ENCODE data around the gene PARM1.

PARM1 gene

DNA sequence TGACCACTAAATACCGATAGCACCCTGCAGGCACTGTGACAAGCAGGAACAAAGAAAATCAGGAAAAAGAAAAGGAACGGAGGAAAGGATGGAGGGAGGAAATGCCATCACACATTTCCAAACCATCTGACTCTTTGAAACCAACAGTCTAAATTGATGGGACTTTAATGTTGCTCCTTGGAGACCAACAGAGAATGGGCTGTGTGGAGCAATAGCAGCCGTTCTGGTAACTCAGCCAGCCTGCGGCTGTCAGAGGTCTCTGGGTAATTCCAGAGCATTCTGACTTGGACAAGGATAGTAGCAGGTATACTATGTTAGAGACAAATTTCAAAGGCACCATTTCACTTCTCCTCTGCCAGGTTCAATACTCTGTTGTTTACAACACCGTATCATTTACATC is 18.0 kb downstream of the PARM1 start:
- H3K9me3 Mint-ChIP-seq = no peaks in the 10 kb centered on the region
- H3K27me3 Mint-ChIP-seq = no peaks in the 10 kb centered on the region
- no peak overlapping the region for H3K27ac Mint-ChIP-seq
- no peak overlapping the region for H3K4me3 Mint-ChIP-seq
- H3K4me1 Mint-ChIP-seq = peaks cover 7% of the 10 kb centered on the region
- H3K36me3 Mint-ChIP-seq = peaks cover 8% of the 10 kb centered on the region
- DNase-seq (ENCODE audit: low spot score in 2 of 2) (no peak), ATAC-seq (ENCODE audit: low read depth) (no peak)

DNA sequence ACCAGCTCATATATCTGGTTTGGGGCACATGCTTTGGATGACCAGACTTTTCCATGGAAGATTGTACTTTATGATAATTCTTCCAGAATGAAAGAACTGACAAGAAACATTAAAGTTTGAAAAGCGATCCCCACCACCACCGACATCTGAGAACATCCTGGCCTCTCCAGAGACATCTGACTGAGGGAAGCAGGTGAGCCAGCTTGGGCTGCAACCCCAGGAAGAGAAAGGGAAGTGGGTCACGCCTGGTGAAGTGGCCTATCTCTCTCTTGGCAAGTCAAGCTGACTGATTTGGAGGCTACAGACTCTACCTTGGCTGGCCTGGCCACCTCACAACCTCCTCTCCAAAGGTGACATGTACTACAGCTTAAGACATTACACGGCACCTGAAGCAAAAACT is 20.7 kb downstream of the PARM1 start:
- Mint-ChIP-seq H3K36me3 (peaks cover 8% of the 10 kb centered on the region), H3K27ac (no peak overlapping the region), H3K4me1 (peaks cover 4% of the 10 kb centered on the region), H3K9me3 (no peaks in the 10 kb centered on the region), H3K27me3 (no peaks in the 10 kb centered on the region), H3K4me3 (no peak overlapping the region)
- no peak for DNase-seq (ENCODE audit: low spot score in 2 of 2)
- no peak for ATAC-seq (ENCODE audit: low read depth)

DNA sequence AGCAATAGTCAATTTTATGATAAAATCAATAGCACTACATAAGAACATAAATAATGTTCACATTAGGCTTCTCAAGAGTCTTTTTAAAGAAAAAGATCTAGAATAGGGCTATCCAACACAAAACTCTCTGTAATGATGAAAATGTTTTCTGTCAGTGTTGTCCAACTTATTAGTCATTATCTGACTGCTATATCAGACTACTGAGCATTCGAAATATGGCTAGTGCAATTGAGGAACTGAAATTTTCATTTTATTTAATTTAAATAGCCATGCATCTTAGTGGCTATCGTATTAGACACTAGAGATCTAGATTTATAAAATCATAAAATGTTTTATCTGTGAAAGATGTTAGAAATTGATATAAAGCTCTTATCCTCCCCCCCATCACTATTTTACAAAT is 26.0 kb downstream of the PARM1 start:
- Mint-ChIP-seq H3K4me1 (no peaks in the 10 kb centered on the region), H3K36me3 (peaks cover 18% of the 10 kb centered on the region), H3K4me3 (no peak overlapping the region), H3K27me3 (no peaks in the 10 kb centered on the region), H3K9me3 (peaks cover 9% of the 10 kb centered on the region), H3K27ac (no peak overlapping the region)
- DNase-seq (ENCODE audit: low spot score in 2 of 2) (no peak), ATAC-seq (ENCODE audit: low read depth) (no peak)

DNA sequence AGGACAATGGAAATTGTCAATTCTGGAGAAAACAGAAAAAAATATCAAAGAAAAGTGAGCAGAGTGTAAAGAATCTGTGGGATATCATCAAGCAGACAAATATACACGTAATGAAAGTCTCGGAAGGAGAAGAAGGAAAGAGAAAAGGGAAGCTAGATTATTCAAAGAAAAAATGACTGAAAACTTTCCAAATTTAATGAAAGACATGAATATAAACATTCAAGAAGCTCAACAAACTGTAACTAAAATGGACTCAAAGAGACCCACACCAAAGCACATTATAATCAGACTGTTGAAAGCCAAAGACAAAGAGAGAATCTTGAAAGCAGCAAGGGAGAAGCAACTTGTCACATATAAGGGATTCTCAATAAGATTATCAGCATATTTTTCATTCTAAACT is 28.3 kb downstream of the PARM1 start:
- Mint-ChIP-seq H3K27ac (no peak overlapping the region), H3K4me3 (no peak overlapping the region), H3K9me3 (peaks cover 9% of the 10 kb centered on the region), H3K27me3 (no peaks in the 10 kb centered on the region), H3K4me1 (peaks cover under 1% of the 10 kb centered on the region), H3K36me3 (peaks cover 21% of the 10 kb centered on the region)
- ATAC-seq (ENCODE audit: low read depth) (no peak), DNase-seq (ENCODE audit: low spot score in 2 of 2) (no peak)

DNA sequence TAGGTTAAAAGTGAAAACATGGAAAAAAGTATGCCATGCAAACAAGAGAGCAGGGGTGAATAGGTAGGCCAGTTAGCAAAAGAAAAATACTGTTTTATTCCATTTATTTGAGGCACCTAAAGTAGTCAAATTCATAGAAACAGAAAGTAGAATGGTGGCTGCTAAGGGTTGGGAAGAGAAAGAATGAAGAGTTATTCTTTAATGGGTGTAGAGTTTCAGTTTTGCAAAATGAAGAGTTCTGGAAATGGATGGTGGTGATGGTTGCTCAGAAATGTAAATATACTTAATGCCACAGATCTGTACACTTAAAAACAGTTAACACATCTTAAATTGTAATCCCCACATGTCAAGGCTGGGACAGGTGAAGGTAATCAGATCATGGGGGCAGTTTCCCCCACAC is 29.7 kb downstream of the PARM1 start:
- Mint-ChIP-seq H3K4me3 (no peak overlapping the region), H3K27ac (no peak overlapping the region), H3K9me3 (peaks cover 11% of the 10 kb centered on the region), H3K36me3 (peaks cover 20% of the 10 kb centered on the region), H3K4me1 (peaks cover 3% of the 10 kb centered on the region), H3K27me3 (no peaks in the 10 kb centered on the region)
- ATAC-seq (ENCODE audit: low read depth) (no peak), DNase-seq (ENCODE audit: low spot score in 2 of 2) (no peak)

DNA sequence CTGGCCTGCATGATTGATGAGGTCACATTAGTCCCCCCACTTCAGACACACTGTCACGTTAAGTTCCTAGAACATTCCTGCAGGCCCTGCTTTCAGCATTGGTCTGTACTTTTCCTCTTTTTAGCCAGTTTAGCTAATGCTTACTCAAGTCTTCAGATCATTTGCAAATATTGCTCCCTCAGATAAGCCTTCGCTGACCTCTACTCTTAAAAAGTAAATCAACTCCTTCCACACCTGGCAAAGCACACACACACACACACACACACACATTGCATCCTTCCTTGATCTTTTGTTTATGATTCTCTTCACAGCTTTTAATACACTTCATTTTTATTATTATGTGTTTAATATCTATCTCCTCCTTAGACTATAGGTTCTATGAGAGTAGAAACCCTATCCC is 31.4 kb downstream of the PARM1 start:
- H3K27ac Mint-ChIP-seq = no peak overlapping the region
- peaks cover 3% of the 10 kb centered on the region for H3K4me1 Mint-ChIP-seq
- H3K36me3 Mint-ChIP-seq = peaks cover 20% of the 10 kb centered on the region
- no peak overlapping the region for H3K4me3 Mint-ChIP-seq
- DNase-seq (ENCODE audit: low spot score in 2 of 2) (no peak), ATAC-seq (ENCODE audit: low read depth) (no peak)
- no peaks in the 10 kb centered on the region for H3K27me3 Mint-ChIP-seq
- peaks cover 11% of the 10 kb centered on the region for H3K9me3 Mint-ChIP-seq

DNA sequence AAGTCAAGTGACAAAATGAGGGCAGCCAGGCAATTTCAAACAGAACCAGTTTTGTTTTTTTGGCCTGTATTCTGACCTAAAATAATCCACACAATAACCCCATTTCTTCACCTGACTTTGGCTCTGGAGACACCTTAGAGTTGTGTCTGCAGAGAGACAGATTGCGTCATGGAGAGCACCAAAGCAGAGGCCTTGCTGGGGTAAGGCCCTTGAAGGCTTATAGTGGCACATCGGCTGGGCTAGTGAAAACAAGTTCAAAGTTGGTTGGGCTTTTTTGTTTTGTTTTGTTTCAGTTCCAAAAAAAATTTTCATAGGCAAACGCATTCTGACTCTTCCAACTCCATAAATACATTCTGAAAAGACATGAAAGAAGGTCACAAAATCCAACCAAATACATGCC is 34.4 kb downstream of the PARM1 start:
- H3K4me1 Mint-ChIP-seq = peaks cover 6% of the 10 kb centered on the region
- H3K27ac Mint-ChIP-seq = no peak overlapping the region
- no peak for DNase-seq (ENCODE audit: low spot score in 2 of 2)
- peaks cover 2% of the 10 kb centered on the region for H3K9me3 Mint-ChIP-seq
- ATAC-seq (ENCODE audit: low read depth) = no peak
- peaks cover 8% of the 10 kb centered on the region for H3K36me3 Mint-ChIP-seq
- H3K4me3 Mint-ChIP-seq = no peak overlapping the region
- no peaks in the 10 kb centered on the region for H3K27me3 Mint-ChIP-seq

DNA sequence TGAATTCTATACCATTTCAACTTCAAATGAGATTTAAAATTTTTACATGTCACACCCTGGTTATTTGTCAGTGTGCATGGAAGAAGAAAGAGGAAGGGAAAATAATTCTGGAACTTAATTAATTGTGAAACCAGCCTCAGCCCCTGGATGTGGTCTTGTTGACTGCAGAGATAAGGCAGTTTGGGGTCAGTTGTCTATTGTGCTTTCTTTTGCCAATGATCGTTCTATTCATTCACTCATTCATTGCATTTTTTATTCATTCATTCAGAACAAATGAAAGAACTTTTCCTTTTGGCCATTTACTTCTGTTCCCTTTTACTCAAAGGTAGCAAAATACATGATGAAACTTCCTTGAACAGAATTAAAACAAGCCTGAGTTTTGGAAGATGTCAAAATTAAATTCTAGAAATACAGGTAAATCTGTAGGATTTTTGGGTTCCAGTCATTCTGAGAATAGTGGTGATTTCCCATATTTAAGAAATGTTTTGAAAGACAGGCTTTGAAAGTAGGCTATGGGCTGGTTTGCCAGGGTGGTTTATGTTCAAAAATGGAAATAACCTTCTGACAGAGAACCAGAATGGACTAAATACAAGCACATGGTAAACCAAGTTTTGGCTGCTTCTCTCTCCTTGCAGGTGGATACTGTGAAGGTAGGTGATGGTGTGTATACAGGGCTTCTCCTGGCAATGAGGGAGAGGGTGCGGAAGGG is 35.7 kb downstream of the PARM1 start:
- Mint-ChIP-seq H3K36me3 (peaks cover 8% of the 10 kb centered on the region), H3K9me3 (peaks cover 2% of the 10 kb centered on the region), H3K27me3 (peaks cover under 1% of the 10 kb centered on the region), H3K27ac (no peak overlapping the region), H3K4me3 (no peak overlapping the region), H3K4me1 (peaks cover 6% of the 10 kb centered on the region)
- DNase-seq (ENCODE audit: low spot score in 2 of 2) (no peak), ATAC-seq (ENCODE audit: low read depth) (no peak)

DNA sequence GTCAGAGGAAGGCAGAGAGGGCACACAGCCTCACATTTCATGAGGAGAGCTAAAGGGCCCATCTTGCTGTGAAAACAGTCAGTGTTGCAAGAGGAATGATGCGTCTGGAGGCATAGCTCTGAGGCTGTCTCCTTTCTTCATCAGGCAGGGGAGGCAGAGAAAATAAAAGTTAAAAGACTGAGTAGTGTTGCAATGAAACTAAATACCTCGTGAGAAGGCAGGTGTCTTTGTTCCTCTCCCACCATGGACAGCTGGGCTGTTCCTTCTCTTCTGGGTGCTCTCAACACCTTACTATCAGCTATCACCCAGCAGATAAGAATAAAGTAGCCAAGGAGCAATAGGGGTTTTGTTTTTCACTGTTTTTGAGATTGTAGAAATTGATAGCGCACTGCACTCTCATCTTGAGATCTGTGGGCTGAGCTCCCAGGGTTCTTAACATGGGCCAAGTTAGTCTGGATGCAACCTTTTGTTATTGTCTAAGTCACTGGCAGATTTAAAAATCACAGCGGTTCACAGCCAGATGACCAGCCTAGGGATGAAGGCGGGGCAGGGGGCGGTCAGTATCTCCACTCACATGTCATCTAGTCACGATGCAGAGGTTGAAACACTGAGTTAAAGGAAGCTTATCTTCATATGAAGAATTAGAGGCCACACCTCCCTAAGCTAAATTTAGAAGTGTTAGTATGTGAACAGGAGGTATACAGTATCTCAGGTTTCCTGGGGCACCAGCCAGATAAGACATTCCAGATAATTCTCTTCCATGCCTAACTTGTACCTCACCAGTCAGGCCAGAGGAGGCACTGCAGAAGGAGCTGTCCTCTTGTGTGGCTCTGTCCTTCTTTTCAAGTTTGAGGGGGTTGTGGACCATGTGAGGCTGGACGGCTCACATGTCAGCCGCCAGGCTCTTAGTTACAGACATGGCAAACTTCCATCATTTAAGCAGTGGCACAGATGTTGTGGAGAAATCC is 36.9 kb downstream of the PARM1 start:
- peaks cover 6% of the 10 kb centered on the region for H3K4me1 Mint-ChIP-seq
- H3K27ac Mint-ChIP-seq = no peak overlapping the region
- peaks cover 15% of the 10 kb centered on the region for H3K36me3 Mint-ChIP-seq
- peaks cover 3% of the 10 kb centered on the region for H3K9me3 Mint-ChIP-seq
- no peak overlapping the region for H3K4me3 Mint-ChIP-seq
- H3K27me3 Mint-ChIP-seq = peaks cover 2% of the 10 kb centered on the region
- ATAC-seq (ENCODE audit: low read depth) = no peak
- DNase-seq (ENCODE audit: low spot score in 2 of 2) = no peak

DNA sequence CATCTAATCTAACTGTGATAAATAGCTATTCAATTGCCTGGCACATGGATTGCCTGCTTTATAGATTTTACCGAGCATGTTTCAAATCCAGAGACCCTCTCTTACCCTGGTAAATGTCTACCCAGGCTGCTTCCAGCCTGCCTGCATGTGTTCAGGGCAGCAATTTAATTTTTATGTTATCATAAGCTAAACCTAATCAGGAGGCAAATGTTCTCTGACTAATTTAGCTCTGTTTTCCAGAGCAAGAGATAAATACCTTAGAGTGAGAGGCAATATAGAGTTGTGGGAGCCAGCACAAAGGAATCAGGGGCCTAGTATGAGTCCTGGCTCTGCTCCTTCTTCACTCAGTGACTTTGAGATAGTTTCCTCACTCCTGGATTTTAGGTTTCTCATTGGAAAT is 37.7 kb downstream of the PARM1 start:
- H3K27ac Mint-ChIP-seq = peak overlapping the region; percentile 21
- ATAC-seq (ENCODE audit: low read depth) (no peak), DNase-seq (ENCODE audit: low spot score in 2 of 2) (no peak)
- H3K27me3 Mint-ChIP-seq = peaks cover 2% of the 10 kb centered on the region
- no peak overlapping the region for H3K4me3 Mint-ChIP-seq
- peaks cover 5% of the 10 kb centered on the region for H3K9me3 Mint-ChIP-seq
- peaks cover 6% of the 10 kb centered on the region for H3K4me1 Mint-ChIP-seq
- H3K36me3 Mint-ChIP-seq = peaks cover 16% of the 10 kb centered on the region

DNA sequence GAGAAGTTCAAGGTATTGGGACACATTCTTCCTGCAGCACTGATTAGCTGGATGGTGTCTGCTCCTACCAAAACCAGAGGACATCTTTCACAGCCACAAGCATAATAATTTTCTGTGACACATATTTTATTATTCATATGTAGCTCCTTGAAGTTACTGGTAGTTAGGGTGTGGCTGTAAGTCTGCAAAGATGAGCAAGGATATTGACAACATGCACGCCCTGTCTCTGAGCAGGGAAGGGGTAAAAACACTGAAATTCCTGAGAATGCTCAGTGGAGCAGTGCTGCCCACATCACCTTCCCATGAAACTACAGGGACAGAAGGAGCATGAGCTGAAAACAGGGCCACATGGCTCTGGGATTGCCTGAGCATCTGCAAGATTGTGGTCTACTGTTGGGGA is 38.9 kb downstream of the PARM1 start:
- ATAC-seq (ENCODE audit: low read depth) (no peak), DNase-seq (ENCODE audit: low spot score in 2 of 2) (no peak)
- H3K9me3 Mint-ChIP-seq = peaks cover 3% of the 10 kb centered on the region
- H3K4me1 Mint-ChIP-seq = peaks cover 4% of the 10 kb centered on the region
- H3K36me3 Mint-ChIP-seq = peaks cover 20% of the 10 kb centered on the region
- H3K27ac Mint-ChIP-seq = no peak overlapping the region
- no peak overlapping the region for H3K4me3 Mint-ChIP-seq
- peaks cover 2% of the 10 kb centered on the region for H3K27me3 Mint-ChIP-seq

DNA sequence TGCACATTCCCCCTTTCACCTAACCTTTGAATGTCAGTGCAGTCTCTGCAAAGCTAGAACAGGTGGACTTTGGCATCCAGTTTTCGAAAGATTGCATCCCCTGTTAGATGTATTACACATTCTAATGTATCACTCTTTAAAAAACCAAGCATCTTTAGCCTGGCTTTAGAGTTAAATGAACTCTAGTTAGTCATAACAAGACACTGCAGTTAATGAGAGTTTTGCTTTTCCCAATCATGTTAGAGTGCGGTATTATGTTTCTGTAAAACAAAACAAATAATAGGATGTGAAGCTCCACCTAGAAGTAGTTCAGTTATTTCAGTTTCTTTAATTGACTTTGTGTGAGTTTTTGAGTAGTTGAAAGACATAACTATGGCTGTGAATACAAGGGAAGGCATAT is 42.2 kb downstream of the PARM1 start:
- DNase-seq (ENCODE audit: low spot score in 2 of 2) = no peak
- no peak overlapping the region for H3K27ac Mint-ChIP-seq
- H3K4me3 Mint-ChIP-seq = no peak overlapping the region
- ATAC-seq (ENCODE audit: low read depth) = no peak
- H3K9me3 Mint-ChIP-seq = peaks cover 9% of the 10 kb centered on the region
- peaks cover 29% of the 10 kb centered on the region for H3K36me3 Mint-ChIP-seq
- H3K4me1 Mint-ChIP-seq = peaks cover 4% of the 10 kb centered on the region
- peaks cover 2% of the 10 kb centered on the region for H3K27me3 Mint-ChIP-seq

DNA sequence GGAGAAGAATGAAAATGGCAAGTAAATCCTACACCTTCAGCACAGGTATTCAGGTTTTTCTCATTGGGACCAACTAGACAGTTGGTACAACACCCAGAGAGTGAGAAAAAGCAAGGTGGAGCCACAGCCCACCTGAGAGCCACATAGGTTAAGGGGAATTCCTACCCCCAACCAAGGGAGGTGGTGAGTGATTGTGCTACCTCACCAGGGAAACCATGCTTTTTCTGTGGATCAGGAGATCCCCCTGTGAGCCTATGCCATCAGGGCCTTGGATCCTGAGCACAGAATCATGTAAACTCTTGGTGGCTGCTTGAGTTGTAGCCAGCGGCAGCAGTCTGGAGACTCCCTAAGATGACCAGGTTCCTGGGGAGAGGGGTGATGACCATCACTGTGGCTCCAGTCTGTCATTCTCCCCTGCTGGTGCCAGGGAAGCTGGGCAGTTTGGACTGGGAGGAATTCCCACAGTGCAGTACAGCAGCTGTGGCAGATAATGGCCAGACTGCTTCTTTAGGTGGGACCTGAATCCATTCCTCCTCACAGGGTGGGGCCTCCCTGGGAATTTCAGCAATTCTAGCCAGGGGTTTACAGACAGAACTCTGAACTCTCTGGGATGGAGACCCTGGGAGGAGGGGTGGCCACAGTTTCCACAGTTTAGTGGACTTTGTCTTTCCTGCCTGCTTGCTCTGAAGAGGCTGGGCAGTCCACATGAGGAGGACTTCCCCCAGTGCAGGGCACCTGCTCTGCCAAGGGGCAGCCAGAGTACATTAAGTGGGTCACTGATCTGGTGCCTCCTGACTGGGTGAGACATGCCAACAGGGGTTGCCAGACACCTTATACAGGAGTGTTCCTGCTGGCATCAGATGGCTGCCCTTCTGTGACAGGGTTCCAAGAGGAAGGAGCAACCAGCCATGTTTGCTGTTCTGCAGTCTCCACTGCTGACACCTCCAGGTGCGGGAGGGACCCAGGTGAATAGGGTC is 43.2 kb downstream of the PARM1 start:
- Mint-ChIP-seq H3K4me1 (no peaks in the 10 kb centered on the region), H3K27ac (no peak overlapping the region), H3K9me3 (peaks cover 11% of the 10 kb centered on the region), H3K27me3 (peaks cover 2% of the 10 kb centered on the region), H3K36me3 (peaks cover 29% of the 10 kb centered on the region), H3K4me3 (no peak overlapping the region)
- DNase-seq (ENCODE audit: low spot score in 2 of 2) (no peak), ATAC-seq (ENCODE audit: low read depth) (no peak)
